ENCODE results near the gene KRT77.
A peak's percentile ranks its signal among the peaks of the same experiment; 100 is the strongest.
"Not testable (repeated sequence)": the region's sequence is repeated elsewhere in the genome, so short reads cannot be mapped to it uniquely, and the experiment has no call there.

The KRT77 gene

DNA sequence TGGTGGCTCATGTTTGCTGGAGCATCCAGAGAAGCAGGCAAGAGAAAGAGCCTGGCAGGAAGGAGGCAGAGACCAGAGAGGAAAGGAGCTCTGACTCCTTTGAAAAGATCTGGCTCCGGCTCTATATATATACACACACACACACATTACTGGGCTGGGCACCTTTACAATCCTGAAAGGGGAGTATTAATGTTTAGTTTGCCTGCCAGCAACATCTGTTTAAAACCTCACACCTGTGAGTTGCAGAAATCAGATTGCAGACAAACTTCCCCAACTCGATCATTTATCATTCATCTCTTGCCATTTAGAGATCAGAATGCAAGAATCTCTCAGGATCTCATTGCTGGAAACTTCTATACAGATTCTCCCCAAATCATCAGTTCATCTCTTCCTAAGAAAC, at the start of gene KRT77:
Gene KRT77 (minus strand): TSS at position 101 of the 400 bp plus-strand sequence. CDS start 90 bp downstream, at position 11.
- DNase-seq: no peak

DNA sequence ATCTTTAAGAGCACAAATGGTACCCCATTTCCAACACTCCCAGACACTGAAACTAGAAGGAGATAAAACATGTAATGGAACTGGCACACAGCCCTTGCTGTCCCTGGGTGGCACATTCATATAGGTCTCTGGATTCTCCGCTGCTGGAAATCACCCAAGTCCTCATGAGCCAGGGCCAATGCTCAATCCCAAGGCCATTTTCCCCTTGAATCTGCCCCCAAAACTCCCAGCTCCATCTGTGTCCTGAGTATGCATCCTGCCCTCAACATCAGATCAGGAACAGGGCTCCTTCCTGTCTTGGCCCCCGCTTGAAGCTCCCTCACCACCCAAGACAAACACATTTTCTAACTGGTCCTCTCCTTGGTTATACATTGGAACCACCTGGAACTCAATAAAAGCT, 49.2 kb upstream of the KRT77 start:
- no peak for DNase-seq

- no peak for DNase-seq
Measured at GRCh38 chr12:52751795-52752194, 48.5 kb upstream of the KRT77 start.

DNA sequence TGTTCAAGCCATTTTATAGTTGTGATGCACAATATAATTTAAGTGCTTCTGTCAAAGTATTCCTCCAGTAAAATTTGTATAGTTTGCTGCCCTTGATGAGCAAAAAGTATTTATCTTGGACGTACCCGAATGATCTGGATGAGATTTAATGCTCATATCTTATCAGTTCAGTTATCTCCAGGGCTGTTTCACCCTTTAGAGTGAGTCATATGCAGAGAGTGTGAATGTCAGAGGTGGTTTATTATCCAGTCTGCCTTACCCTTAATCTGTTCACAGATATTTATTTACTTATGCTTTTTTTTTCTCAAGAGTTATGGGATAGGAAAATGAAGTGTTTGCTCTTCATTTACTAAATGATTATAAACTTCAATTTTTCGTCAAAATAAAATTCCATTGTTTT, 47.2 kb upstream of the KRT77 start:
- not testable (repeated sequence) for DNase-seq

DNA sequence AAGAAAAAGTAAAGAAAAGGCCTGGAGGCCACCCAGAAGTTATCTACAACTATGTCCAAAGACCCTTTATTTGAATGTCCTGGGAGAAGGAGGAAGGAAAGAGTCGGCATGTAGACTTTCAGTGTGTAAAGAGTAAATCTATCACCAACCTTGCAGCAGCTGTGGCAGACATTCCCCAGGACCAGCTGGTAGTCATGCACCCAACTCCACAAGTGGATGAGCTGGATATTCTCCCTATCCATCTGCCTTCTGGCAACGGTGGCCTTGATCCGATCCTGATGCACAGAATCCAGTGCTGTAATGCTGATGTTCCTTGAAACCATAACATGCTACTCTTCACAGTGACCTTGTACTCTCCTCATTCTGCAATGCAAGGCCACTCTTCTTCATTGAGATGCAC, 46.5 kb upstream of the KRT77 start:
- DNase-seq: no peak

DNA sequence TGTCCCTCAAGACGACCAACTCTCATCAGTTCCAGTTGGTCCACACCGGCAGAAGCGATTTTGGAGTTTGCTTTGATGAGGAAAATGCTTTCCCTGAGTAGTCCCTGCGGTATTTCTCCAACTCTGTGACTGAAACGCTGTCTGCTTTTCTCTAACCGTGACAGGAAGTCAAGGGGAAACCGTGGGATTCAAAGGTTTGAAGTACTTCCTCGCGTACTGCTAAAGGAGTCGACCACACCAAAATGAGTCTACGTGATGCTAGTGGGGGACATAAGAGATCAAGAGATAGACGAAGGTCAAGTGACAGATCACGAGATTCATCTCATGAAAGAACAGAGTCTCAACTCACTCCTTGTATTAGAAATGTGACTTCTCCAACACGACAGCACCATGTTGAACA, 45.3 kb upstream of the KRT77 start:
- no peak for DNase-seq

GRCh38 chr12:52745554-52745953, 42.2 kb upstream of the KRT77 start:
- no peak for DNase-seq

DNA sequence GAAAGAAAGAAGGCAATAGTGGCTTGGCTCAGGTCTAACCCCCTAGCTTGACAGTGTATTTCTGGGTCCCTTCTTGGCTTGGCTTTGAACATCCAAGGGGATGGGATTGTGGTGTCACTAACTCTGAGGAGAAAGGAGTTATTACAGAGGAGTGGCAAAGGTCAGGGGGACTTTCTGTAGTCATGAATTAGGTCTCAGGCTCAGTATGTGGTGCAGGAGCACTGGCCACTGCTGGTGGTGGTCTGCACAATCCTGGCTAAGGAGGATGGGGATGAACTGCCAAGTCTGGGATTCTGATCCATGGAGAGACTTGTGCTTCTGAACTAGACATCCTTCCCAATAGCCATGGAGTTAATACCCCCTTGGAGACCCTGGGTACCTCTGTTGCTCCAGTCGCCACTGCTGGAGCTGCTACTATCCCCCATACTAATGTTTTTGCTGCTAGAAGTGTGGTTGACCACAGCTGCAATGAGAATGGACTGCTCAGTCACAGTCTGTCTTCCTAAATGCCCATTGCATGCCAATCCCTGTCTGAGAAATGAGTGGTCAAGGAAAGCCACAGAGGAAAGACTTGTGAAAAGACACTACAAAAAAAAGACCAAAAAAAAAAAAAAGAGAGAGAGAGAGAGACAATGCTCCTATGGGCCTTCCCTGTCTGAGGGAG, 41.3 kb upstream of the KRT77 start:
- no peak for DNase-seq

DNA sequence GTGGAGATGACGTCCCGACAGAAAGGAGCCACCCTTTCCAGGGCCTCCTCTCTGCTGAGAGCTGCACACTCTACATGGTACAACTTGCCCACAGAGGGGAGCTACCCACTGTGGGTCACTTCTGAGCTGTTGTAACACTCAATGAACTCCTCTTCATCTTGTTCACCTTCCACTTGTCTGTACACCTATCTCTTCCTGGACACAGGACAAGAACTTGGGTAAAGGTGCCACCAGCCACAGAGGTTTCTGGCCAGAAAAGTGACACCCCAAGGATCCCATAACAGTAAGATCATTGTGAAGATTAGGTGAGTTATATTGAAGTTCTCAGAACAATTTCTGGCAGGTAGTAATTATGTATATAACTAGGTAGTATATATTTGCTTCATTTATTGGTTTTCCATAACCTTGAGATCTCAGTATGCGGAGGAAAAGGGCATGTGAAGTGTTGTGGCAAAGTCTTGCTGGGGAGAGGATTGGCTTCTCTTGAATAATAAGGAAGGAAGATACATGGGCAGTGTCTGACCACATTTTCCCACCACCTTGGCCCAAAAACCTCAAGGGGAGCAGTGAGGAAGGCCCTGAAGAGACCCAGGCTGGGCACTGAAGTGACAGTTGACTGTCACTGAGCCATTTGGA, 39.6 kb upstream of the KRT77 start:
- DNase-seq: no peak

GRCh38 chr12:52742196-52742580, 38.9 kb upstream of the KRT77 start:
- no peak for DNase-seq

- peak in 1 of 2 donors; percentile 6 for DNase-seq
Measured at GRCh38 chr12:52741375-52742195, 38.3 kb upstream of the KRT77 start.

DNA sequence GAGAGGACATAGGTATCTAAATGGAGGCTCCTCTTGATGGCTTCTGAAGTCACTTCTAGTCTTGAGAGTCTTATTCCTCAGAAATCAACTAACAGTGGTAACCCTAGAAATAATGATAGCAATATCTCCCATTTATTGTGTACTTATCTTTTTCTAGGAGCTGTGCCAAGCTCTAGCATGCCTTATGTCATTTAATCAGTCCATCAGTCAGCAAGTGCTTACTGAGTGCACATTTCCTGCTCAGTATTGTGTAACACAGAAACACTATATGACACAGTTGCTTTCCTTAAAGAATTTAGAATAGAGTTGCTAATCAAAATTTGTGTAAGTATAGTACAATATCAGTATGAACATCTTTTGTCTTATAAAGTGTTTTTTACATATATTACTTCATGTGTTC, 37.3 kb upstream of the KRT77 start:
- DNase-seq: no peak

DNA sequence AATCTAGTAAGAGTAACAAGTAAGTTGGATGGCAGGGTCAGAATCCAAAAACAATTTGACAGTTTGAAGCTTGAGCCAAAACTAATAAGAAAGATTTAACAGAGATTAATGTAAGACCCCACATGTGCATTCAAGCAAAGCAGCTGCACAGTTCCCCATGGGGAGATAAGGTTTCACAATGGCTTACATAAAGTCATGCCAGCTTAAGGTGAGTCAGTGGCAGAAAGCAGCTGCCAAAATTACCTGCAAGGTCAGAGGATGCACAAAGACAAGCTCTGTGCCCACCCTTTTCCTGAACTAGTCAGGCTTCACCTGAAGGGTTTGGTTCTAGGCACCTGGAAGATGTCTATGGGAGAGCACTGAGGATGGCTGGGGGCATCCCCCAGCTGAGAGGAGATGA, 36.6 kb upstream of the KRT77 start:
- DNase-seq: no peak

DNA sequence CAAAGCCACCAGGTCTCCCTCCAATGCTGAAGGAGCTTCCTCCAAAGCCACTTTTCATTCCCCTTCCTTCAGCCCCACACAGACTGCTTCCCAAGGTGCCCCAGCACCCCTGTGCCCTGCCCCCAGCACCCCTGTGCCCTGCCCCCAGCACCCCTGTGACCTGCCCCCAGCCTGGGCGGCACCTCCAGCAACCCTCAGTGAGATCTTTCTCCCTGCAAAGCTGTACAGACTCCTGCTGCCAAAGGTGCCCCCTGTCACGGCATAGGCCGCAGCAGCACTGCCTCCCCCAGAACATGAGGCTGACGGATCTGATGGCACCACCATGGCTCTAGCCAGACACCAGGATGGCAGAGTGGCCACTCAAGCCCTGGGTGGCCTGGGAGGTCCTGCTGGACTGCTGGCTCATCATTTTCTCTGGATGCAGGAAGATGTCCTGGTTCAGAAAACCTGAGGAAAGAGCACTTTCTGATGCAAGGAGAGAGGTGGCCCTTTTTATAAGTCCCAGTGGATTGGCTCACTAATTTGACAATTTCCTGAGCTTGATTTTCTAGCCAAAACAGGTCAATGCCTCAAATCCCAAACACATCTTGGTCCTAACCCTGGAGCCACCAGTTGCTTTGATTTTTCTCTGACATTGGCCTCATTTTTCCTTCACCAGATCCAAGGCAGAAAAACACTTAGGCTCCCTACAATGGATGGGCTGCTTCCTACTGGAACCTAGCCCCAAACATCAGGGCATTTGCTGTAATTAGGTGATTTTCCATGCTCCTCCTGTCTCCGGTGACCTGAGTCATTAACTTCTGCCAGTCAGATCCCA, 32.7 kb upstream of the KRT77 start:
- no peak for DNase-seq

- DNase-seq: no peak
Measured at GRCh38 chr12:52735106-52735505, 31.8 kb upstream of the KRT77 start.

DNA sequence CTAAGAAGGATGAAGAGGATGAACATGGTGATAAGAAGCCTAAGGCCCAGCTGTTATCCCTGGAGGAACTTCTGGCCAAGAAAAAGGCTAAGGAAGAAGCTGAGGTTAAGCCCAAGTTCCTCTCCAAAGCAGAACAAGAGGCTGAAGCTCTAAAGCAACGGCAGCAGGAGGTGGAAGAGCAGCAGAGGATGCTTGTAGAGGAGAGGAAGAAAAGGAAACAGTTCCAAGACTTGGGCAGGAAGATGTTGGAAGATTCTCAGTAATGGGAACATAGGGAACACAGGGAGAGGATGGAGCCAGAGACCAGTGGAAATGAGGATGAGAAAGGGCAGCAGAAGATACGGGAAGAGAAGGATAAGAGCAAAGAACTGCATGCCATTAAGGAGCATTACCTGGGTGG, 27.5 kb upstream of the KRT77 start:
- no peak for DNase-seq

GRCh38 chr12:52730383-52730782, 27.1 kb upstream of the KRT77 start:
- no peak for DNase-seq

- no peak for DNase-seq
Measured at GRCh38 chr12:52729147-52729546, 25.8 kb upstream of the KRT77 start.

- no peak for DNase-seq
Measured at GRCh38 chr12:52728374-52728773, 25.1 kb upstream of the KRT77 start.

DNA sequence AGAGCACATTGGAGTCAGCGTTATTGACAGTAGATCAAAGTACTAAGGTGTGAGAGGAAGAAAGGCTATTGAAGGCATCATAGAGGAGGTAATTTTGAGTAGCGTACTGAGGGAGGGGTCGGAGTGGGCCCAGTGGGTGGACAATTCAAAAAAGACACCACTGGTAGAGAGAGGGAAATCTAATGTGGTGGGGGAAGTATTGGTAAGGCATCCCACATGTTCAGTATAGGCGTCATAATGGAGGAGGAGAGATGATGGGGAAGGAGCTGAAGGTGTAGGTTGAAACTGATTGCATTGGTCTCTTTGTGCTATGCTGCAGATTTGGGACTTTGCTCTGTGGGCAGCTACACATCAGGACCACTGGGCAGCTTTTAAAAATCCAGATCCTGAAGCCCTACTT, 23.7 kb upstream of the KRT77 start:
- DNase-seq: no peak

DNA sequence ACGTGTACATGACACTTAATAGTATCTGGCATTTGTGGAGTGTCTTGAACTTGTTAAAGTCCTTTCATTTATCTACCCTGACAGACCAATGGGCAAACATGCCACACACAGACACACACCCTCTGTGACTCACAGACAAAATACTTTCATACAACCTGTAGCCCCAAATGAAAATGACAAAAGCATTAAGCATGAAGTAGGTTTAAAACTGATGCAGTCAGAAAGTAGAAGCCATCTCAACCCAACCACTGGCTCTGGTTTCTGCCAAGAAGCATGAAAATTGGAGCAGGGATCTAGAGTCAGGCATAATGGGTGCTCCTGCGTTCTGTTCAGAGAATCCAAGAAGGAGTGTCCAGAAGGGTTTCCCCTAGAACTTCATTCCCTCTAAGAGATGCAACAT, 23.1 kb upstream of the KRT77 start:
- no peak for DNase-seq

DNA sequence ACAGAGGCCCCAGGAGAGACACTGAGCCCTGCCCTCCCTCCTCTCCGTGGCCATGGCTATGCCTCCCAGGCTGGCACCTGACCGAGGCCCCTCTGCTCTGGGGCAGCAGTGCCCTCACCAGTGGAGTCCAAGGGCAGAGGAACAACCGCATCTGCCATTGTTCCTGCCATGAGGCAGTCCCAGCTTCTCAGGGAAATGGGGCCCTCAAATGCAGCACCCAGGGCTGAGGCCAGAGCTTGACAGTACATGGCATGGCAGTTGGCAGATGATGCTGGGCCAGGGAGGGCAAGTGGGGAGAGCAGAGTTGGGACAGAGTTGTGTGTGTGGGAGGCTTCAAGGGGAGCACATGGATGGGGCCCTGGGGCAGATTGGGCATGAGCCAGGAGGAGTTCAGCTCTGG, 21.1 kb upstream of the KRT77 start:
- no peak for DNase-seq

DNA sequence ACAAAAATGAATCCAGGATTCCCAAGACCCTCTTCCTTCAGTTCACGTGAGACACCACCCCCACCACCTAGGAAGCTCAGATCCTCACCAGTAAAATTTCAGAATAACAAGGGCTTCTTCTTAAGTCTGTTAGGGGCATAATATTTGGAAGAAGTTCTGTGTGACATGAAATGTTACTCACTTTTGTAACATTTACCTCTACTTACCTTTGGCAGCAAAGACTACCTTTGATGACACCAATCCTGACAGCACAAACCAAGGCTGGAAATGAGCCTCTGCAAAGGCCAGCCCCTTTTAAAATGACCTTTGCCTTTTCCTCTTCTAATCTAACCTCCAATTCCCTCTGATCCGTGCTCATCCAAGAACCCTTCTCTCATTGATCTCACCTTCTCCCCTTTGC, 19.4 kb upstream of the KRT77 start:
- DNase-seq: no peak
